ENCODE measurements around the gene LSAMP.

Gene LSAMP

GRCh38 chr3:116445311-116445841 is at the start of gene LSAMP:
Gene LSAMP (minus strand): TSS chr3:116445487.
- DNase-seq = no peak

DNA sequence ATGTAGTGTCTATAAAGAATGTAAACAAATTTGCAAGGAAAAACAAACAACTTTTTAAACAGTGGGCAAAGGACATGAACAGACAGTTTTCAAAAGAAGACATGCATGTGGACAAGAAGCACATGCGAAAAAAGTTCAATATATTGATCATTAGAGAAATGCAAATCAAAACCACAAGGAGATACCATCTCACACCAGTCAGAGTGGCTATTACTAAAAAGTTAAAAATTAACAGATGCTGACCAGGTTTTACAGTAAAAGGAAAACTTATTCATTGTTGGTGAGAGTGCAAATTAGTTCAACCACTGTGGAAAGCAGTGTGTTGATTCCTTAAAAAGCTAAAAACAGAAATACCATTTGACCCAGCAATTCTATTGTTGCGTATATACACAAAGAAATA is 47.1 kb upstream of the LSAMP start:
- no peak for DNase-seq

GRCh38 chr3:116483135-116483534 is 37.8 kb upstream of the LSAMP start:
- DNase-seq = no peak

DNA sequence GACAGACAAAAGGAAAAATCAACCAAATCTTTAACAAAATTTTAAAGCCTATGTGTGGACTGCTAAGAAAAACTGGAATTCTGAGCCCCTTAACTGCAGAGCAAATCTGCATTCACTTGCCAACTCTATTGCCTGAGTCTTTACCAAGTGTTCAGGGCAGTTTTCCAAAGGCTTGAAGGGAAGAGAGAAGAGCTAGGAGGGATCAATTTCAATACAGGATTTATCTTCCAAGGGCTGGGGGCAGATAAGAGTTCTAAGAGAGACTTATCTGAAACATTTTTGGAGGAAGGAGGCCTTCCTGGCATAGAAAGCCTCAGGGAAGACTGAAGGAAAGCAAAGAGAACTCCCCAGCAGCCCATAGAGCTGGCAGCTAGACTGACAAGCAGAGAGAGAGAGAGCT is 31.4 kb upstream of the LSAMP start:
- DNase-seq = no peak

- DNase-seq = no peak
Observed at GRCh38 chr3:116474801-116475200, 29.5 kb upstream of the LSAMP start.

GRCh38 chr3:116474032-116474780 is 28.9 kb upstream of the LSAMP start:
- DNase-seq = no peak

DNA sequence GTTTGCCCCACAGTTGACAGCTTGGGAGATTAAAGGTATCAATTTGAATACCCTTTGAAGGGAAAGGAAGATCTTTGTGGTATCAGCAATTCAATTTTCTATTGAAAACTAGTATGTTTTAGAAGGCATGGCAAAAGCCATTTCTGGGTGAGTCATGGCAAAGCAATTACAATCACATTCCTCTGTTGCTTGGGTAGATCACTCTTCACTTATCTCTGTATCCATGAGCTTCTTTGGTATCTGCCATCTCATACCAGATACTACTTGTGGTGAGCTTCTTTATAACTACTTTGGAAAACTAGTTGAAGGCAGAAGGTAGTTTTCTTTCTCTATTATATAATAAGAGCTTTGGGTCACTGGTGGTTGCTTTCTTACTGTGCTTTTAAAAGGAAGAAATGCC is 28.3 kb upstream of the LSAMP start:
- no peak for DNase-seq

GRCh38 chr3:116470605-116471197 is 25.4 kb upstream of the LSAMP start:
- DNase-seq = no peak

DNA sequence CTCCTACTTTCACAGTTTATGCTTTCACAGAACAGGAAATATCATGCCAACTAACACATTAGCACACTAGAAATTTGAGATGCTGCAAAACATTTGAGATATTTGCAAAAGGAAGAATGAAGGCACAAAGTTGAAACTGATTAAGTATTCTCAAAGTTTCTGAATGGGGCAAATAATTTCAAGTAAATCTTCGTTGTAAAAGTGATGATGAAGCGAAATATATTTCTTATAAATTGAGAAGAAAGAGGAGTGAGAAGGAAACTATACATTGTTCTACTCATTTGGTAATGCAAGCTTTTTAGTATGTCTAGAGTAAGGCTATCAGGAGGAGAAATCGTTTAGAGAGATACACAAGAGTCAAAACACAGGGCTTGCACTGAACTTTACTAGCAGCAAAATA is 24.3 kb upstream of the LSAMP start:
- no peak for DNase-seq

DNA sequence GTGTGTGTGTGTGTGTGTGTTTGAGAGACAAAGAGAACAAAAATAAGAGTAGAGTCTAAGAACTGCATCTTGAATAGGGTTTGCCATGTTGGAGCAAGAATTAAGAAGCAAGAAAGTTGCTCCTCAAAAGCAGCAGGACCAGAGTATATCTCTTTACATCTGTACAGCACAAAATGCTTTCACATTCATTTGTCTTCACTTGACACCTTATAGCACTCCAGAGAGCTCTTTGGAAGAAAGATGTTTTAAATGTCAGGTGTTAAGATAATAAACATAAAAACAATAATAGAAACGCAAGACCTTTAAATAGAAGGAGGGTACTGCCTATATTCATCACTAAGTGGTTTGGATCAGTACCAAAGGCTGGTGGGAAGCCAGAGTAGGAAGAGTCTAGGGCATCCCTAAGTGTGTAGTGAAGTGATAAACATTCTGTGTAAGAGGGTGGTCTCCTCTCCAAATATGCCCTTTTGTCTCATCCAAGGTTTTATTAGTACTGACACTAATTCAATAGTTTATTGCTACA is 19.1 kb upstream of the LSAMP start:
- DNase-seq = no peak

DNA sequence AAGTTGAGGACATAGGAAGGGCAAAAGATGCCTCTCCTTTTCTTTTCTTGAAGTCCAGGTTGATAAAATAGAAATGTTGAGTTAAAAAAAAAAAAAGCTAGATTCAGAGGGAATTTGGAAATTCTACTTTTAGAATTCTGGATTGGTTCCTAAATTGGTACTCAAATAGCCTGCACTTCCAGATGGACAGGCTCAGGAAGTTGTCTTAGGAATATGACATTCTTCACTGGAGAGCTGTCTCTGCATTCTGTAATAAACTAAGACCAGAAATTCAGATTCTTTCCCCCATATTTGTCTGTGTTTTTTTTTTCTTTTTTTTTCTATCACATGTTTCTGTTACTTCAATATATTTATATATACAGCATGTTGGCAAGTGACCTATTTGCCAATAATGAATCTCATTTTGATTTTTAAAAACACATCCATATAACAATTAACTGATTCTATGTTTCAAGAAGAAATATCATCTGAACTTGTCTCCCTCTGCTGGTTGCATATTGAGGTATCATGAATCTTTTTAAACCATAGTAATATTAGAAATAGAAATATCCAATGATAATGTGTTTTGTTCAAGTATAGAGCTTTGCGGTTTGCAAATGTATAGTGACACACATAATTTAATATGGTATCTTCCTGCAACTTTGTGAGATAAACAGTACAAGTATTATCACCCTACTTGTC is 8.5 kb upstream of the LSAMP start:
- no peak for DNase-seq

- DNase-seq = no peak
Observed at GRCh38 chr3:116449546-116450350, 4.5 kb upstream of the LSAMP start.

- DNase-seq = no peak
Observed at GRCh38 chr3:116445990-116446389, 703 bp upstream of the LSAMP start.

DNA sequence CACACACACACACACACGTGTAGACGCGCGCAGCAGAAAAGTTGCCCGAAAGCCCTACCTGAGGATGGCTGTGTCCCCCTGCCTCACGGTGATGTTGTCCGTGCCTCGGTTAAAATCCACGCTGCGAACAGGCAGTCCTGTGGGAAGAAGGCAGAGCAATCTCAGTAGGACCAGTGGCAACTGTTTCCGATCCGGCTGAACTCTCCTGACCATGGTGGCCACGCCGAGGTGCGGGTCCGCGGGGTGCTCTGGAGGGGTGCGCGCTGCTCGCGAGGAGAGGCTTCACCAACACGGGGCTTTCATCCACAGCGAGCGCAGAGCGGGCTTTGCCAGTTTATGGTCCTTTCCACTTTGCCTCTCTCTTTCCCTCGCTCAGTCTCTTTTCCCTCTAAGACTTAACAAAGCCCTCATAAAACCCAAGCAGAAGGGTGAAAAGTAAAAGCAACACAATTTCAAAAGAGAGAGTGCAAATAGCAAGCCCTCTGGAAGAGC is 422 bp downstream of the LSAMP start:
- no peak for DNase-seq

GRCh38 chr3:116444115-116444747 is 1.1 kb downstream of the LSAMP start:
- no peak for DNase-seq

GRCh38 chr3:116443191-116443661 is 2.1 kb downstream of the LSAMP start:
- no peak for DNase-seq

GRCh38 chr3:116442331-116443021 is 2.8 kb downstream of the LSAMP start:
- DNase-seq = no peak

DNA sequence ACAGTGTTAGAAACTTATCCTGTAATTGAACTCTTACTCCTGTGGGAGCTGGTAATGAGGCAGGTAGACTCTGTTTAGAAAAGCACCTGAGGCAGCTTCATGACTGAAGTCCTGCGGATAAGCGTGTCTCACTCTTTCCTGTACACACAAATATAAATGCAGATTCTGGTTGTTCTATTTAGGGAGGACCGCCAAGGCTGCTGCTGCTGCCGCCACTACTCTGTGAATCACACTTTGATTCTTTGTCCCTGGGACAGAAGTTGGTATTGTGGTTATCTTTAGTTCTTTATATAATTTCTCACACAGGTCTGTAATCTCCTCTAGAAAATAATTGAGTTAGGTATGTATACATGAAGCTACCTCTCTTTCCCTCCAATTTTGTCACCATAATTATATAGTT is 3.6 kb downstream of the LSAMP start:
- no peak for DNase-seq

DNA sequence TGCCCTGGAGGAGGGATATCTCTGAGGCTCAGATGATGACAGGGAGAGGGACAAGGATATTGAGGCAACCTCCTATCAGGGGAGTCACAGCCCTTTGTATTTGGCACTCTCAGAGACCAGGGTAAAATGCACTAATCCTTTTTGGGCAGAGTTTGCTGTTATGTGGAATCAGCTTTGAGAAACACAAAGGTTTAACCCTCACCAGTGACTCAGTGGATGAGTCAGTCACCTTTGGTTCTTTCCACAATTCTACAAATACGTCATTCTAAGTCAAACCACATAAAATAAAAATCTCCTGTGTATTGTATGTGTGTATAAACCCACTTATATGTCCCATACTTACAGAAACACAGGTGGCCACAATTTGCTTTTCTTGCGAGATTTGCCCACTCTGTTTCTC is 5.1 kb downstream of the LSAMP start:
- DNase-seq = no peak

- no peak for DNase-seq
Observed at GRCh38 chr3:116433552-116433951, 11.7 kb downstream of the LSAMP start.

DNA sequence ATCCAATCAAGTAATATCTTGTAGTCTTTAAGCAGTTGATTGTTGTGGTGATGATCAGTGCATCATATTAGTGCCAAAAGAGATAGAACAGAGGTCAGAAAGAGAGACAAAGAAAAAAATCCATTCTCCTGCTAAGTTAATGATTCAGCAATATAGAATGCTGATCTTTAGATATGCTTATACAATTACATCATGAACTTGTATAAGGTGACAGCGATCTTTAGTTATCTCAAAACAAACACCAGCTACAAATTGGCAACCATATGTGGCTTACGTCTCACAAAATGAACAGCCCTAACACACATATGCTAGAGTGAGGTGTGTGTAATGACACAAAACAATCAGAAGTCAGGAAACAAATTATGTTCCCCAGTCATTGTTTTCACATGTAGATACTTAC is 12.5 kb downstream of the LSAMP start:
- no peak for DNase-seq
